ENCODE measurements around the gene WDR74.

The WDR74 gene

GRCh38 chr11:62839050-62839945, at the start of gene WDR74:
Gene WDR74 (minus strand): TSS chr11:62839590. CDS start chr11:62839570, 20 bp downstream.
- TF ChIP-seq CTCF (IDR thresholded peaks at IDR 0.05): no peak

GRCh38 chr11:62889126-62889483, 49.7 kb upstream of the WDR74 start:
- TF ChIP-seq CTCF (IDR thresholded peaks at IDR 0.05): no peak

- TF ChIP-seq CTCF (IDR thresholded peaks at IDR 0.05): no peak
Measured at GRCh38 chr11:62888406-62888805, 49.0 kb upstream of the WDR74 start.

- TF ChIP-seq CTCF (IDR thresholded peaks at IDR 0.05): no peak
Measured at GRCh38 chr11:62885137-62885750, 45.9 kb upstream of the WDR74 start.

- TF ChIP-seq CTCF (IDR thresholded peaks at IDR 0.05): no peak
Measured at GRCh38 chr11:62883673-62884072, 44.3 kb upstream of the WDR74 start.

GRCh38 chr11:62882788-62883501, 43.6 kb upstream of the WDR74 start:
- TF ChIP-seq CTCF (IDR thresholded peaks at IDR 0.05): no peak

GRCh38 chr11:62882431-62882749, 43.0 kb upstream of the WDR74 start:
- TF ChIP-seq CTCF (IDR thresholded peaks at IDR 0.05): no peak
